ENCODE results near the gene WNT7A.

DNA sequence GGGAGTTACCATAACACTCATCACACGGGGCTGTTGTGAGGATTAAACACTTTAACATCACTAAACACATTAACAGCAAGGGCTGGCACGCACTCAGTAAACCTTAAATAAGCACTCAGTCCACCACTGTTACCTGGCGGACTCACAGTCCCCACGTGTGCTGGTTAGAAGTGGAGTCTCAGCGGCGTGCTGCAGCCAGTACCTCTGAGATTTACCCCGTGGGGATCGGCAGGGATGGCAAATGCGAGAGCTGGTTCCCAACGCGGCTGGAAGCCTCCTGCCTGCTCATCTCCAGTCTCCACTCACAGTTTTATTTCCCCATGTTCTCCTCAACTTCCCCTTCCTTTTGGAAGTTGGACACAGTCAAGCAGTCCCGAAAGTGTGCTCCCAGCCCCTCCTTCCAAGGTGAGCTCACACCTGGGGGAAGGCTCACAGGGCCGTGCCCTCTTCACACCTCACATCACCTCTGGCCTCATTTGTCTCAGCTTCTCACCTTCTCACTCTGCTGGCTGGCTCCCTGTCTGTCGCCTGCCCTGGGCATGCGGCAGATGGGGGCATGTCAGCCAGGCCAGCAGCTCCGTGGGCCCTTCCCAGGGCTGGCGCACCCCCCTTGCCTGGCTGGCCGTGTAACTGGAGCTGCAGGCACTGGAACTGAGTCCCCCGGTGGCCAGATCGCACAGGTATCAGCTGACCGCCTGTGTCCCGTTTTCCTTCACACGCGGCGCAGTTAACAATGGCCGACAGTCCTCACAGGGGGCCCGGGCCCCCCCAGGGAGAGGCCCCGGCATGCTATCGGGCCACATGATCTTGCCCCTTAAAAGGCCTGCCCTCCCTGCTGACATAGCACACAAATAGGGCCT is 87.1 kb downstream of the WNT7A start:
- TF ChIP-seq POLR2A (IDR thresholded peaks at IDR 0.05; ENCODE audit: low read depth, low read length) (no peak), POLR2AphosphoS5 (IDR thresholded peaks at IDR 0.05; ENCODE audit: low read depth, low read length) (no peak)

All from GM12892 (cell line).